GM19043 (cell line): ENCODE results near the gene TCEA2.

Experiments used
- ATAC-seq: cut with Tn5 transposase; IDR thresholded peaks from one replicate; pipeline ENCODE4 v1.9.1; 2021; ENCODE audit warnings: low read depth; ENCODE audit not compliant: unreplicated experiment

TCEA2 gene

GRCh38 chr20:64035066-64035932 is 27.7 kb upstream of the TCEA2 start:
- ATAC-seq: no peak

GRCh38 chr20:64035933-64036345 is 27.1 kb upstream of the TCEA2 start, which contains the start of gene C20orf204:
Gene C20orf204 (plus strand): TSS chr20:64036182. CDS start chr20:64036324, 142 bp downstream.
- no peak for ATAC-seq

GRCh38 chr20:64036346-64037198 is 26.4 kb upstream of the TCEA2 start:
- no peak for ATAC-seq

- no peak for ATAC-seq
Measured at GRCh38 chr20:64037199-64037497, 25.9 kb upstream of the TCEA2 start.

- no peak for ATAC-seq
Measured at GRCh38 chr20:64037498-64038213, 25.3 kb upstream of the TCEA2 start.

- ATAC-seq: no peak
Measured at GRCh38 chr20:64038224-64038564, 24.8 kb upstream of the TCEA2 start.

- peak; percentile 41 for ATAC-seq
Measured at GRCh38 chr20:64038565-64039292, 24.3 kb upstream of the TCEA2 start.

GRCh38 chr20:64039293-64040160 is 23.5 kb upstream of the TCEA2 start:
- no peak for ATAC-seq

GRCh38 chr20:64040231-64041039 is 22.6 kb upstream of the TCEA2 start:
- ATAC-seq: no peak

- no peak for ATAC-seq
Measured at GRCh38 chr20:64041040-64041780, 21.8 kb upstream of the TCEA2 start.

- ATAC-seq: no peak
Measured at GRCh38 chr20:64041781-64042053, 21.3 kb upstream of the TCEA2 start.

- ATAC-seq: no peak
Measured at GRCh38 chr20:64042054-64042781, 20.8 kb upstream of the TCEA2 start.

- no peak for ATAC-seq
Measured at GRCh38 chr20:64043768-64044167, 19.2 kb upstream of the TCEA2 start.

GRCh38 chr20:64044484-64045247 is 18.3 kb upstream of the TCEA2 start:
- ATAC-seq: no peak

- ATAC-seq: no peak
Measured at GRCh38 chr20:64045346-64046011, 17.5 kb upstream of the TCEA2 start.

GRCh38 chr20:64047046-64047389 is 16.0 kb upstream of the TCEA2 start:
- no peak for ATAC-seq
